ENCODE measurements around the gene CTDSPL2.
"Not testable (repeated sequence)": the region's sequence is repeated elsewhere in the genome, so short reads cannot be mapped to it uniquely, and the experiment has no call there.

The CTDSPL2 gene

DNA sequence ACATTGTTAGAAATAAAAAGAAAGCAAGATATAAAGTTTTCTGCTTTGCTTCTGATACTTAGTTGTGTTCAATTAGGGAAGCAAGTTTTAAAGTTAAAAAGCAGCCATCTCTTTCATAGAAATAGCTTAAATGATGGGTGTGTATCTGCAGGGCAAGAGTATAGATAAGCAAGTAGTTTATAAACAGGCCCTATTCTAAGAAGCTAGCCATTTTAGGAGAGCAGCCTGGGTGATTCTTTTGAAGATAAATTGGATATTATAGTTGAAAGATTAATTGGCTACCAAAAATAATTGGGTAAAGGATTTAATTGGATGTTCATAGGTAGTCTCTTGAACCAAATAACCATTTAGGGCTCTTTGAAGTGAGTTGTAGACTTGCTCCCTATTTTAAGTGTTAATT is 115.2 kb downstream of the CTDSPL2 start:
- Histone ChIP-seq H3K27me3 (no peaks in the 10 kb centered on the region), H3K36me3 (no peaks in the 10 kb centered on the region), H3K9me3 (no peaks in the 10 kb centered on the region), H3K27ac (no peak overlapping the region), H3K4me1 (ENCODE audit: control insufficient read depth in 1 of 2, insufficient read depth in 1 of 2, low read depth in 1 of 2, low read length in 1 of 2) (peaks cover 12 to 17% of the 10 kb centered on the region in 2 experiments), H3K4me3 (ENCODE audit: low read depth in 1 of 2, low read length in 1 of 2) (no peak overlapping the region)
- TF ChIP-seq CTCF (IDR thresholded peaks at IDR 0.05): no peak

DNA sequence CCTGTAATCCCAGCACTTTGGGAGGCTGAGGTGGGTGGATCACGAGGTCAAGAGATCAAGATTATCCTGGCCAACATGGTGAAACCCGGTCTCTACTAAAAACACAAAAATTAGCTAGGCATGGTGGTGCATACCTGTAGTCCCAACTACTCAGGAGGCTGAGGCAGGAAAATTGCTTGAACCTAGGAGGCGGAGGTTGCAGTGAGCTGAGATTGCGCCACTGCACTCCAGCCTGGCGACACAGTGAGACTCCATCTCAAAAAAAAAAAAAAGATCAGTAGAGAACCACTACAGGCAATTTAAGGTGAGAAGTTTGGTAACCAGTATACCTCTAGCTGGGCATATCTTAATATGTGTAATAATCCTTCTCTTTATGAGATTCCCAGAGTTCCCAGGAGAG is 117.3 kb downstream of the CTDSPL2 start:
- not testable (repeated sequence) for H3K4me3 ChIP-seq (ENCODE audit: low read depth in 1 of 2, low read length in 1 of 2); H3K4me1 ChIP-seq (ENCODE audit: control insufficient read depth in 1 of 2, insufficient read depth in 1 of 2, low read depth in 1 of 2, low read length in 1 of 2); H3K27me3 ChIP-seq; H3K9me3 ChIP-seq; H3K36me3 ChIP-seq; H3K27ac ChIP-seq

DNA sequence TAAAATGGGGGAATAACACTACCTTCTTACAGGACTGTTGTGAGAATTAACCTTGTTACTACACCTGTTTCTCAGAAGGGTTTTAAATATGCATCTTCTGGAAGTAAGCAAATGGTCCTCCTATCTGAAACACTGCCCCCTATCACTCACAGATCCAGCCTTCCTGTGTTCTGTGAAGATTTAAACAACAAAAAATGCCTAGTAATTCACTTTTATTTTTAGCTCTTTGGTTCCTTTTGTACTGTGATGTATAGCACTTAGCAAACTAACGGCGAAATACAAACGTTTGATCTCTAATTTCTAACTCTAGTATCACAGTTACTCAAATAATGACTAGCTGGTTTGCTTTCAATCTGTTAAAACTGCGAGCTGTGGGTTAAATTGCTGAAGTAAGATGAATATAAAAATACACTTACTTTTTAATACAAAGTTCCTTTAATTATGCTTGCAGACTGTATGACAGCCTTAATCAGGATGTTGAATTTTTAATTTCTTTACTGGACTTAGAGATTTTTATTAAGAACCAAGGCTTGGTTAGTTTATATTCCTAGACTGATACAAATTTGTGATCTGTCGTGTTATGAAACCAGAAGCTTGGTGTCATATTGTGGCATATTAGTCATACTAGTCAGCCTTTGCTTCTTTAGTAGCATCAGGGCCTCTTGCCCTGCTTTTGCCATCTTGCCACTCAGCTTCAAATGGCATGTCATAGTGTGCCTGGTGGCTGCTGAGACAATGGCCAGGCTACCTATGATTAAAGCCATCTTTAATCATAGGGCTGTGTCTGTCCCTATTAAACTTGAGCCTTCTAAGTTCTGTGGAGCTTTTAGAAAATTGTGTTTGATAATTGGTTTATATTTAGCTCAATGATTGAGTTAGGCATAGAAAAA is 118.7 kb downstream of the CTDSPL2 start:
- no peak overlapping the region for H3K4me3 ChIP-seq (ENCODE audit: low read depth in 1 of 2, low read length in 1 of 2)

DNA sequence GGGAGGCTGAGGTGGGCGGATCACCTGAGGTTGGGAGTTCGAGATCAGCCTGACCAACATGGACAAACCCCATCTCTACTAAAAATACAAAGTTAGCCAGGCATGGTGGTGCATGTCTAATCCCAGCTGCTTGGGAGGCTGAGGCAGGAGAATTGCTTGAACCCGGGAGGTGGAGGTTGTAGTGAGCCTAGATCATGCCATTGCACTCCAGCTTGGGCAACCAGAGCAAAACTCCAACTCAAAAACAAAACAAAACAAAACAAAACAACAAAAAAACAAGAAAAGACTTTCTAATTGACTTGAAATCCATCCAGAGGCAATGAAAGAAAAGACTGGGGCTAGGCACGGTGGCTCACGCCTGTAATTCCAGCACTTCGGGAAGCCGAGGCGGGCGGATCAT is 121.7 kb downstream of the CTDSPL2 start:
- H3K4me1 ChIP-seq (ENCODE audit: control insufficient read depth in 1 of 2, insufficient read depth in 1 of 2, low read depth in 1 of 2, low read length in 1 of 2); H3K27ac ChIP-seq; H3K4me3 ChIP-seq (ENCODE audit: low read depth in 1 of 2, low read length in 1 of 2); H3K27me3 ChIP-seq; H3K9me3 ChIP-seq: not testable (repeated sequence)
- H3K36me3 ChIP-seq: peaks cover 36% of the 10 kb centered on the region

More for the DNA sequence above, 118.7 kb downstream of the CTDSPL2 start:
- H3K27me3 ChIP-seq: no peaks in the 10 kb centered on the region
- peaks cover 10% of the 10 kb centered on the region for H3K36me3 ChIP-seq
- TF ChIP-seq CTCF (IDR thresholded peaks at IDR 0.05): no peak
- peaks cover 0 to 6% of the 10 kb centered on the region in 2 experiments for H3K4me1 ChIP-seq (ENCODE audit: control insufficient read depth in 1 of 2, insufficient read depth in 1 of 2, low read depth in 1 of 2, low read length in 1 of 2)
- no peak overlapping the region for H3K27ac ChIP-seq
- H3K9me3 ChIP-seq: no peaks in the 10 kb centered on the region

DNA sequence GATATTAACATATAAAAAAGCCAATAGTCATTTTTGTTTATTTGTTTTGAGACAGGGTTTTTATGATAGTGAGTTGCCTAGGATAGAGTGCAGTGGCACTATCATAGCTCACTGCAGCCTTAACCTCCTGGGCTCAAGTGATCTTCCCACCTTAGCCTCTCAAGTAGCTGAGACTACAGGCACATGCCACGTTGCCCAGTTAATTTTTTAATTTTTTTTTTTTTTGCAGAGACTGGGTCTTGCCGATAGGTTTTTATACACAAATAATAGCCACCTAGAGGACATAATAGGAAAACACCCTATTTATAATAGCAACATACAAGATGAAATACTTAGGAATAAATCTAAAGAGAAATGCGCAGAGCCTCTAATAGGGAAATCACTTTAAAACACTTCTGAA is 122.8 kb downstream of the CTDSPL2 start:
- Histone ChIP-seq H3K27ac (no peak overlapping the region), H3K27me3 (no peaks in the 10 kb centered on the region), H3K4me1 (ENCODE audit: control insufficient read depth in 1 of 2, insufficient read depth in 1 of 2, low read depth in 1 of 2, low read length in 1 of 2) (no peaks in the 10 kb centered on the region), H3K9me3 (no peaks in the 10 kb centered on the region), H3K4me3 (ENCODE audit: low read depth in 1 of 2, low read length in 1 of 2) (no peak overlapping the region), H3K36me3 (peaks cover 46% of the 10 kb centered on the region)
- no peak for TF ChIP-seq CTCF (IDR thresholded peaks at IDR 0.05)

GRCh38 chr15:44550734-44551133 is 123.3 kb downstream of the CTDSPL2 start:
- no peak for TF ChIP-seq CTCF (IDR thresholded peaks at IDR 0.05)
- no peaks in the 10 kb centered on the region for H3K27me3 ChIP-seq
- H3K9me3 ChIP-seq: no peaks in the 10 kb centered on the region
- H3K27ac ChIP-seq: peak overlapping the region; percentile 6
- H3K4me3 ChIP-seq (ENCODE audit: low read depth in 1 of 2, low read length in 1 of 2): no peak overlapping the region
- peaks cover 50% of the 10 kb centered on the region for H3K36me3 ChIP-seq
- H3K4me1 ChIP-seq (ENCODE audit: control insufficient read depth in 1 of 2, insufficient read depth in 1 of 2, low read depth in 1 of 2, low read length in 1 of 2): no peaks in the 10 kb centered on the region

Measured in neutrophil (primary cell).